IMR-90 (cell line): Measurements from ENCODE around the gene TEDC1. TPM values are rescaled to one million over a fixed set of nuclear protein-coding genes. Genes with fewer than 3 reads are reported as not detected.

Source experiments
- ATAC-seq: fragments of 200-7000 bp; cut with Tn5 transposase; 2 replicates; pipeline ENCODE4 v1.9.1; 2020; ENCODE audit warnings: low read depth, mild to moderate bottlenecking, moderate library complexity
- BruUV-seq: library from RNA; stranded (reverse); fragments of 400-500 nt; replicated peaks from 2 replicates; lab custom pipeline; 2021; lab: Mats Ljungman, UMichigan
- CTCF ChIA-PET: fragments of 300-600 bp; formaldehyde crosslinking; extraction: SDS; loops from one replicate; lab custom pipeline; 2021; ENCODE audit warnings: antibody characterized with exemption; lab: Yijun Ruan, JAX
- POLR2A ChIA-PET: fragments of 300-600 bp; sonication (Branson Sonifier 250); formaldehyde crosslinking; loops from one replicate; lab custom pipeline; 2022; ENCODE audit warnings: antibody characterized with exemption; ENCODE audit not compliant: unreplicated experiment; lab: Charles Lee
- DNase-seq: peaks from one replicate; pipeline ENCODE4 v3.0.0; 2013
- H2AFZ ChIP-seq: replicated peaks from 2 replicates; pipeline ENCODE3; 2013; ENCODE audit warnings: low read length, mild to moderate bottlenecking; ENCODE audit not compliant: poor library complexity
- H2AK5ac ChIP-seq: 2 replicates; pipeline ENCODE4 v1.6.1; 2013; ENCODE audit warnings: low read depth, low read length, inconsistent platforms
- H2AK9ac ChIP-seq: replicated peaks from 2 replicates; pipeline ENCODE3; 2013; ENCODE audit warnings: mild to moderate bottlenecking, low read depth, low read length, moderate library complexity; ENCODE audit not compliant: poor library complexity
- H2BK120ac ChIP-seq: 2 replicates; pipeline ENCODE4 v1.6.1; 2013; ENCODE audit warnings: low read depth, low read length, inconsistent platforms
- H2BK15ac ChIP-seq: 3 replicates; pipeline ENCODE4 v1.6.1; 2013; ENCODE audit warnings: low read depth, low read length, inconsistent platforms
- H2BK20ac ChIP-seq: 2 replicates; pipeline ENCODE4 v1.6.1; 2013; ENCODE audit warnings: low read depth, mild to moderate bottlenecking, inconsistent platforms, low read length, moderate library complexity
- H2BK5ac ChIP-seq: 2 replicates; pipeline ENCODE4 v1.6.1; 2013; ENCODE audit warnings: mild to moderate bottlenecking, low read depth, low read length, inconsistent platforms; ENCODE audit not compliant: poor library complexity, severe bottlenecking
- H3K14ac ChIP-seq: replicated peaks from 2 replicates; pipeline ENCODE4 v1.6.1; 2013; ENCODE audit warnings: low read depth, low read length, inconsistent platforms
- H3K18ac ChIP-seq: 2 replicates; pipeline ENCODE4 v1.6.1; 2013; ENCODE audit warnings: low read depth, low read length, control low read depth
- H3K23ac ChIP-seq: 2 replicates; pipeline ENCODE4 v1.6.1; 2013; ENCODE audit warnings: low read depth, low read length, inconsistent platforms
- H3K27ac ChIP-seq: 2 replicates; pipeline ENCODE4 v1.5.1; 2013; ENCODE audit warnings: mild to moderate bottlenecking, control low read depth, low read length; ENCODE audit not compliant: insufficient read depth
- H3K27me3 ChIP-seq: 2 replicates; pipeline ENCODE4 v1.6.1; 2013; ENCODE audit warnings: low read length; ENCODE audit not compliant: control insufficient read depth, insufficient read depth
- H3K36me3 ChIP-seq: 2 replicates; pipeline ENCODE4 v1.6.1; 2013; ENCODE audit warnings: low read length, mixed read lengths; ENCODE audit not compliant: control insufficient read depth, insufficient read depth
- H3K4ac ChIP-seq: 2 replicates; pipeline ENCODE4 v1.6.1; 2013; ENCODE audit warnings: low read depth, low read length, inconsistent platforms
- H3K4me1 ChIP-seq: 2 replicates; pipeline ENCODE4 v1.6.1; 2013; ENCODE audit warnings: low read length, mixed read lengths; ENCODE audit not compliant: control insufficient read depth, insufficient read depth
- H3K4me2 ChIP-seq: 2 replicates; pipeline ENCODE4 v1.6.1; 2013; ENCODE audit warnings: low read depth, mild to moderate bottlenecking, control low read depth, low read length, moderate library complexity
- H3K4me3 ChIP-seq: 2 replicates; pipeline ENCODE4 v1.5.1; 2013; ENCODE audit warnings: low read depth, mild to moderate bottlenecking, control low read depth, low read length, moderate library complexity; ENCODE audit not compliant: insufficient read depth
- H3K56ac ChIP-seq: 2 replicates; pipeline ENCODE4 v1.6.1; 2013; ENCODE audit warnings: low read length, inconsistent platforms; ENCODE audit not compliant: insufficient read depth; ENCODE audit errors: extremely low read depth
- H3K79me1 ChIP-seq, 2 experiments: 2 replicates each; pipeline ENCODE4 v1.6.1; 2013; ENCODE audit warnings: low read length in 2 of 2, inconsistent platforms in 1 of 2, low read depth in 1 of 2
- H3K9ac ChIP-seq: 2 replicates; pipeline ENCODE4 v1.6.1; 2013; ENCODE audit warnings: low read depth, low read length, control low read depth
- H3K9me1 ChIP-seq: 2 replicates; pipeline ENCODE4 v1.6.1; 2013; ENCODE audit warnings: low read length, inconsistent platforms; ENCODE audit not compliant: insufficient read depth
- H3K9me3 ChIP-seq: 2 replicates; pipeline ENCODE4 v1.6.1; 2013; ENCODE audit warnings: low read length; ENCODE audit not compliant: control insufficient read depth, insufficient read depth
- H4K20me1 ChIP-seq: 2 replicates; pipeline ENCODE4 v1.6.1; 2013; ENCODE audit warnings: low read length, inconsistent platforms; ENCODE audit not compliant: insufficient read depth
- H4K5ac ChIP-seq: 2 replicates; pipeline ENCODE4 v1.6.1; 2013; ENCODE audit warnings: mild to moderate bottlenecking, low read depth, low read length, control low read depth
- H4K8ac ChIP-seq, 2 experiments: 2 replicates each; pipeline ENCODE4 v1.6.1; 2013; ENCODE audit warnings: low read depth in 2 of 2, low read length in 2 of 2, control low read depth in 1 of 2, inconsistent platforms in 1 of 2
- H4K91ac ChIP-seq: 2 replicates; pipeline ENCODE4 v1.6.1; 2013; ENCODE audit warnings: low read depth, low read length, inconsistent platforms; ENCODE audit not compliant: insufficient read depth
- BHLHE40 ChIP-seq: fragments of 150-350 bp; IDR thresholded peaks from 2 replicates; pipeline ENCODE4 v1.6.1; 2016; ENCODE audit warnings: mild to moderate bottlenecking, low read depth, low read length
- CEBPB ChIP-seq: IDR thresholded peaks from 2 replicates; pipeline ENCODE4 v1.6.1; 2012; ENCODE audit warnings: low read depth, low read length, improper control_type of control experiment
- CHD1 ChIP-seq: IDR thresholded peaks from 2 replicates; pipeline ENCODE4 v1.6.1; 2012; ENCODE audit warnings: low read depth, low read length, improper control_type of control experiment
- FOS ChIP-seq: fragments of 150-350 bp; IDR thresholded peaks from 2 replicates; pipeline ENCODE4 v1.6.1; 2016; ENCODE audit warnings: low read depth, low read length
- MAFK ChIP-seq: IDR thresholded peaks from 2 replicates; pipeline ENCODE4 v1.6.1; 2012; ENCODE audit warnings: low read depth, low read length, improper control_type of control experiment
- MXI1 ChIP-seq: IDR thresholded peaks from 2 replicates; pipeline ENCODE4 v1.6.1; 2012; ENCODE audit warnings: low read depth, mild to moderate bottlenecking, low read length, moderate library complexity, borderline replicate concordance
- NFE2L2 ChIP-seq: fragments of 150-350 bp; IDR thresholded peaks from 2 replicates; pipeline ENCODE4 v1.6.1; 2016; ENCODE audit warnings: low read depth, mild to moderate bottlenecking, low read length
- RAD21 ChIP-seq: IDR thresholded peaks from 2 replicates; pipeline ENCODE4 v1.6.1; 2012; ENCODE audit warnings: low read length, improper control_type of control experiment
- RCOR1 ChIP-seq: IDR thresholded peaks from 2 replicates; pipeline ENCODE4 v1.6.1; 2012; ENCODE audit warnings: mild to moderate bottlenecking, low read length, improper control_type of control experiment; ENCODE audit not compliant: insufficient replicate concordance
- RFX5 ChIP-seq: IDR thresholded peaks from 2 replicates; pipeline ENCODE4 v1.8.0; 2012; ENCODE audit warnings: low read depth, mild to moderate bottlenecking, low read length, moderate library complexity
- WGBS, 2 experiments: methylation state at CpG; one replicate each; pipeline versions ENCODE4 v1.1.5 to v1.1.7; 2013; ENCODE audit warnings: missing lambda C conversion rate in 2 of 2; ENCODE audit not compliant: insufficient read length in 1 of 2; ENCODE audit errors: extremely low coverage in 2 of 2; 5-methylcytosine and 5-hydroxymethylcytosine counted together
- dilution Hi-C: fragments of 300-500 bp; cut with HindIII; formaldehyde crosslinking; loops from one replicate; pipeline ENCODE4 v1.14.3; 2018; ENCODE audit warnings: low sequenced_read_pairs; ENCODE audit not compliant: unreplicated experiment
- in situ Hi-C: fragments of 300-500 bp; cut with MboI; formaldehyde crosslinking; loops from 3 replicates; pipeline ENCODE4 v1.14.3; 2019; ENCODE audit warnings: low sequenced_read_pairs, inconsistent platforms, mixed read lengths
- intact Hi-C: fragments of 100-400 bp; cut with micrococcal nuclease; formaldehyde crosslinking; loops from 2 replicates; pipeline ENCODE4 v1.10.0; 2022
- polyA plus RNA-seq, 3 experiments: library from polyadenylated mRNA; depleted of rRNA; stranded (reverse); fragments of >200 nt; gene quantifications; 2 replicates each; pipeline ENCODE4 v1.2.3, GENCODE V29; 2012; ENCODE audit warnings: low replicate concordance in 1 of 3
- total RNA-seq: library from RNA; depleted of rRNA; stranded (reverse); fragments of >200 nt; gene quantifications from 2 replicates; pipeline ENCODE4 v1.2.3, GENCODE V29; 2012
- TF ChIP-seq, protein P1 (sequence below): fragments of 150-350 bp; IDR thresholded peaks from 2 replicates; pipeline ENCODE4 v1.6.1; 2017; ENCODE audit warnings: mild to moderate bottlenecking, antibody characterized with exemption, low read length, low read depth
- TF ChIP-seq, protein P2 (sequence below): conservative IDR thresholded peaks from 2 replicates; pipeline ENCODE4 v1.5.1; 2012; ENCODE audit warnings: mild to moderate bottlenecking, low read depth, low read length, improper control_type of control experiment

Gene TEDC1
- total and polyA plus RNA-seq, 2 of the 4 experiments (the other 2 are of a cell fraction) = 5.7 to 6.4 TPM

DNA sequence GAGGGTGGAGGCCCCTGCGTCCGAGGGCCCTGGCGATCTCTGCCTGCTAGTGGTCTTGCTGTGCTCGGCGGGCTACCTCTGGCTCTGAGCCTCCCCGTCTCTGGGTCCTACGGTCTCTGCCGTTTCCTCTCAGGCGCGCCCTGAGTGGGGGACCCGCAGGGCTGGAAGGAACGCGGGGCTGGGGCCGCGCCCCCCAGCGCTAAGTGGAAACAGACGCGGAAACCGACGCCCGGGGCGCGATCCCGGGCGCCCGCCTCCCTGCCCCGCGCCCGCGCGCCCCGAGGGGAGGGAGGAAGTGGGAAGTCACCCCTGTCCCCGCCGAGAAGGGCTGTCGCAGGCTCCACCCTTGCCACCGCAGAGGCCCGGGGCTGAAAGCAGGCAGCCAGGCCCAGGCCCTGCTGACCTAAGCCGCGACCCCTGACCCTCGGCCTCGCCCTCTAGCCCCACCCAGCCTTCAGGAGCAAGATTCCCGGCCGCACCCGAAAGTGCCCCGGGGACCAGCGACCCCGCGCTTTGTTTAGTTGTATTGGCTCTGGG lies 3.5 kb upstream of the TEDC1 start (continued):
- TF ChIP-seq RFX5 (no peak), MAFK (no peak)
- TF ChIP-seq, protein P1, sequence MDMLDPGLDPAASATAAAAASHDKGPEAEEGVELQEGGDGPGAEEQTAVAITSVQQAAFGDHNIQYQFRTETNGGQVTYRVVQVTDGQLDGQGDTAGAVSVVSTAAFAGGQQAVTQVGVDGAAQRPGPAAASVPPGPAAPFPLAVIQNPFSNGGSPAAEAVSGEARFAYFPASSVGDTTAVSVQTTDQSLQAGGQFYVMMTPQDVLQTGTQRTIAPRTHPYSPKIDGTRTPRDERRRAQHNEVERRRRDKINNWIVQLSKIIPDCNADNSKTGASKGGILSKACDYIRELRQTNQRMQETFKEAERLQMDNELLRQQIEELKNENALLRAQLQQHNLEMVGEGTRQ = no peak

DNA sequence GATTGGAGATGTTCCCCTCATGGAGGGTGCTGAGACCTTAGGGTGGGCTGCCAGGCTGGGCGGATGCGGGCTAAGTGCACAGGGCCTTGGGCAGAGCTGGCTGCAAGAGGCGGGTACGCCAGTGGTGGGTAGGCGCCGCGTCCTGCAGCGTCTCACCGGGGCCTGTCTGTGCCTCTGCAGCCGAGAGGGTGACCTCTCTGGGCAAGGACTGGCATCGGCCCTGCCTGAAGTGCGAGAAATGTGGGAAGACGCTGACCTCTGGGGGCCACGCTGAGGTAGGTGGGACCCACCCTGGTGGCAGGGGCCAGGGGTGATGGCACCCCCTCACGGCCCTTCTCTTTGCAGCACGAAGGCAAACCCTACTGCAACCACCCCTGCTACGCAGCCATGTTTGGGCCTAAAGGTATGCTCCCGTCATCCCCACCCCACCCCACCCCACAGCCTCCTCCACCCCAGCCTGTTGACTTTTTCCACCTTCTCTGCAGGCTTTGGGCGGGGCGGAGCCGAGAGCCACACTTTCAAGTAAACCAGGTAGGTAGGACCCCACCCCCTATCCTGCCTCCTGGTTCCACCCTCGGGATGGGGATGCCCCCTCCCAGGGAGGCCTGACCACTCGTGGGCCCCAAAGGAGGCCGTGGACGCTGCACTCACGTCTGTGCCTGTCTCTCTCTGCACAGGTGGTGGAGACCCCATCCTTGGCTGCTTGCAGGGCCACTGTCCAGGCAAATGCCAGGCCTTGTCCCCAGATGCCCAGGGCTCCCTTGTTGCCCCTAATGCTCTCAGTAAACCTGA lies 2.9 kb upstream of the TEDC1 start:
- no TSS peak for BruUV-seq
- Histone ChIP-seq H3K9me3 (no peaks in the 10 kb centered on the region), H4K91ac (no peak overlapping the region), H3K4me1 (peaks cover 2% of the 10 kb centered on the region; the same call in 1 of the 2 replicates), H3K14ac (no peak overlapping the region), H3K9ac (no peak overlapping the region), H3K4me3 (no peak overlapping the region), H2AFZ (no peak overlapping the region), H2BK20ac (no peak overlapping the region), H2BK5ac (no peak overlapping the region), H3K23ac (no peak overlapping the region), H4K8ac (no peak overlapping the region), H3K36me3 (no peaks in the 10 kb centered on the region), H3K27me3 (peaks cover 25% of the 10 kb centered on the region; the same call in 1 of the 2 replicates), H2AK5ac (no peak overlapping the region), H4K20me1 (peaks cover 6% of the 10 kb centered on the region; the same call in 1 of the 2 replicates), H3K56ac (no peak overlapping the region), H3K9me1 (peaks cover 6% of the 10 kb centered on the region; the same call in 1 of the 2 replicates), H2AK9ac (no peak overlapping the region), H4K5ac (no peak overlapping the region), H3K4ac (no peak overlapping the region), H3K18ac (no peak overlapping the region), H2BK120ac (no peak overlapping the region), H3K27ac (no peak overlapping the region), H3K79me1 (peaks cover 0 to 5% of the 10 kb centered on the region in 2 experiments; a peak in 1 of 4 replicates), H3K4me2 (no peak overlapping the region), H2BK15ac (no peak overlapping the region)
- CTCF ChIA-PET = interaction anchor here (2.5 kb wide), 1 partner anchor 7 kb away, joined by 32 read pairs; no protein-coding TSS in a partner anchor
- 85% methylated on average over 13 of the region's 26 CpGs; no CpG with 5 or more reads in 1 of the 2 experiments for WGBS, 2 experiments
- dilution Hi-C loops (no loop called here), intact Hi-C loops (no loop called here), in situ Hi-C loops (no loop called here)
- DNase-seq (no peak), ATAC-seq (no peak)
- POLR2A ChIA-PET = no interaction called here
- no peak for TF ChIP-seq BHLHE40
- no peak for TF ChIP-seq CHD1
- no peak for TF ChIP-seq RCOR1
- no peak for TF ChIP-seq NFE2L2
- no peak for TF ChIP-seq MXI1
- TF ChIP-seq FOS = no peak
- TF ChIP-seq, protein P2, sequence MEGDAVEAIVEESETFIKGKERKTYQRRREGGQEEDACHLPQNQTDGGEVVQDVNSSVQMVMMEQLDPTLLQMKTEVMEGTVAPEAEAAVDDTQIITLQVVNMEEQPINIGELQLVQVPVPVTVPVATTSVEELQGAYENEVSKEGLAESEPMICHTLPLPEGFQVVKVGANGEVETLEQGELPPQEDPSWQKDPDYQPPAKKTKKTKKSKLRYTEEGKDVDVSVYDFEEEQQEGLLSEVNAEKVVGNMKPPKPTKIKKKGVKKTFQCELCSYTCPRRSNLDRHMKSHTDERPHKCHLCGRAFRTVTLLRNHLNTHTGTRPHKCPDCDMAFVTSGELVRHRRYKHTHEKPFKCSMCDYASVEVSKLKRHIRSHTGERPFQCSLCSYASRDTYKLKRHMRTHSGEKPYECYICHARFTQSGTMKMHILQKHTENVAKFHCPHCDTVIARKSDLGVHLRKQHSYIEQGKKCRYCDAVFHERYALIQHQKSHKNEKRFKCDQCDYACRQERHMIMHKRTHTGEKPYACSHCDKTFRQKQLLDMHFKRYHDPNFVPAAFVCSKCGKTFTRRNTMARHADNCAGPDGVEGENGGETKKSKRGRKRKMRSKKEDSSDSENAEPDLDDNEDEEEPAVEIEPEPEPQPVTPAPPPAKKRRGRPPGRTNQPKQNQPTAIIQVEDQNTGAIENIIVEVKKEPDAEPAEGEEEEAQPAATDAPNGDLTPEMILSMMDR = no peak
- TF ChIP-seq, protein P1 = no peak
- TF ChIP-seq RAD21 = no peak
- no peak for TF ChIP-seq CEBPB
